Uterus (tissue), 2 donors: ENCODE results near the gene ERAS.

Source experiments
- POLR2A ChIP-seq, 2 donors: fragments of 450-650 bp; IDR thresholded peaks; one replicate each; pipeline ENCODE4 v1.6.1; 2016; ENCODE audit warnings: antibody characterized with exemption in 2 of 2, mild to moderate bottlenecking in 1 of 2, moderate library complexity in 1 of 2
- TF ChIP-seq, protein P1 (sequence below), 4 experiments: fragments of 200-600 bp in 2 of 4; fragments of 450-650 bp in 2 of 4; sonication (generic) in 2 of 4; IDR thresholded peaks; one replicate each; pipeline ENCODE4 v1.5.1; 2016 to 2019; ENCODE audit warnings: antibody characterized with exemption in 4 of 4, mild to moderate bottlenecking in 2 of 4, moderate library complexity in 1 of 4

- TF ChIP-seq, protein P1, sequence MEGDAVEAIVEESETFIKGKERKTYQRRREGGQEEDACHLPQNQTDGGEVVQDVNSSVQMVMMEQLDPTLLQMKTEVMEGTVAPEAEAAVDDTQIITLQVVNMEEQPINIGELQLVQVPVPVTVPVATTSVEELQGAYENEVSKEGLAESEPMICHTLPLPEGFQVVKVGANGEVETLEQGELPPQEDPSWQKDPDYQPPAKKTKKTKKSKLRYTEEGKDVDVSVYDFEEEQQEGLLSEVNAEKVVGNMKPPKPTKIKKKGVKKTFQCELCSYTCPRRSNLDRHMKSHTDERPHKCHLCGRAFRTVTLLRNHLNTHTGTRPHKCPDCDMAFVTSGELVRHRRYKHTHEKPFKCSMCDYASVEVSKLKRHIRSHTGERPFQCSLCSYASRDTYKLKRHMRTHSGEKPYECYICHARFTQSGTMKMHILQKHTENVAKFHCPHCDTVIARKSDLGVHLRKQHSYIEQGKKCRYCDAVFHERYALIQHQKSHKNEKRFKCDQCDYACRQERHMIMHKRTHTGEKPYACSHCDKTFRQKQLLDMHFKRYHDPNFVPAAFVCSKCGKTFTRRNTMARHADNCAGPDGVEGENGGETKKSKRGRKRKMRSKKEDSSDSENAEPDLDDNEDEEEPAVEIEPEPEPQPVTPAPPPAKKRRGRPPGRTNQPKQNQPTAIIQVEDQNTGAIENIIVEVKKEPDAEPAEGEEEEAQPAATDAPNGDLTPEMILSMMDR (IDR thresholded peaks at IDR 0.05) = no peak
- TF ChIP-seq POLR2A (IDR thresholded peaks at IDR 0.05) = no peak
Observed at GRCh38 chrX:48833542-48834138, 7.3 kb downstream of the ERAS start.
